OCI-LY3 (cell line): ENCODE data around the gene OPCML.

Experiments
- EZH2phosphoT487 ChIP-seq: fragments of 200-600 bp; shearing (Covaris generic); IDR thresholded peaks from 2 replicates; pipeline ENCODE4 v1.6.1; 2018; ENCODE audit warnings: antibody characterized with exemption, mixed run types, low read depth
- TF ChIP-seq, protein P1 (sequence below): fragments of 200-600, 300-600 bp; sonication (generic); IDR thresholded peaks from 2 replicates; pipeline ENCODE4 v1.5.1; 2014; ENCODE audit warnings: antibody characterized with exemption, low read length, low read depth

DNA sequence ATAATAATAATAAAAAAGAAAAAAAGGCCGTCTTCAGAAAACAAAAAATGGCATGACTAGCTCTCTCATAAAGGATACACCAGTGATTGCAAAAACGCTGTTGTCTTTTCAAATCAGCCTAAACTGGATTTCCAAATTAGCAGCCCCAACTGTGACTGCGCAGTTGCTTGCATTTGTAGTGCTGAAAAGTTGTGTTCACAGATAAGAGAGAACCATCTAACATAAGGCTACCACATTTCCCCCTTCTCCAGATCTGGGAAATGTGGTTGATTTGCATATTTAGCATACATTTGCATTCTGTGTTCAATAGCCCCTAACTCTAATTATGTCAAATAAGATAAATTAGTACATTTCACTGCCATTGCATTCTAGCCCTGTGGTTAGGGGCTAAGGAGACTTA is 650.7 kb downstream of the OPCML start:
- TF ChIP-seq, protein P1, sequence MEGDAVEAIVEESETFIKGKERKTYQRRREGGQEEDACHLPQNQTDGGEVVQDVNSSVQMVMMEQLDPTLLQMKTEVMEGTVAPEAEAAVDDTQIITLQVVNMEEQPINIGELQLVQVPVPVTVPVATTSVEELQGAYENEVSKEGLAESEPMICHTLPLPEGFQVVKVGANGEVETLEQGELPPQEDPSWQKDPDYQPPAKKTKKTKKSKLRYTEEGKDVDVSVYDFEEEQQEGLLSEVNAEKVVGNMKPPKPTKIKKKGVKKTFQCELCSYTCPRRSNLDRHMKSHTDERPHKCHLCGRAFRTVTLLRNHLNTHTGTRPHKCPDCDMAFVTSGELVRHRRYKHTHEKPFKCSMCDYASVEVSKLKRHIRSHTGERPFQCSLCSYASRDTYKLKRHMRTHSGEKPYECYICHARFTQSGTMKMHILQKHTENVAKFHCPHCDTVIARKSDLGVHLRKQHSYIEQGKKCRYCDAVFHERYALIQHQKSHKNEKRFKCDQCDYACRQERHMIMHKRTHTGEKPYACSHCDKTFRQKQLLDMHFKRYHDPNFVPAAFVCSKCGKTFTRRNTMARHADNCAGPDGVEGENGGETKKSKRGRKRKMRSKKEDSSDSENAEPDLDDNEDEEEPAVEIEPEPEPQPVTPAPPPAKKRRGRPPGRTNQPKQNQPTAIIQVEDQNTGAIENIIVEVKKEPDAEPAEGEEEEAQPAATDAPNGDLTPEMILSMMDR: no peak
- TF ChIP-seq EZH2phosphoT487: no peak
